ENCODE measurements around the gene GMPS. TPM values are rescaled to one million over a fixed set of nuclear protein-coding genes. Genes with fewer than 3 reads are reported as not detected.

GMPS gene
- total RNA-seq, 1 donor from 2014 or later: 279 TPM

DNA sequence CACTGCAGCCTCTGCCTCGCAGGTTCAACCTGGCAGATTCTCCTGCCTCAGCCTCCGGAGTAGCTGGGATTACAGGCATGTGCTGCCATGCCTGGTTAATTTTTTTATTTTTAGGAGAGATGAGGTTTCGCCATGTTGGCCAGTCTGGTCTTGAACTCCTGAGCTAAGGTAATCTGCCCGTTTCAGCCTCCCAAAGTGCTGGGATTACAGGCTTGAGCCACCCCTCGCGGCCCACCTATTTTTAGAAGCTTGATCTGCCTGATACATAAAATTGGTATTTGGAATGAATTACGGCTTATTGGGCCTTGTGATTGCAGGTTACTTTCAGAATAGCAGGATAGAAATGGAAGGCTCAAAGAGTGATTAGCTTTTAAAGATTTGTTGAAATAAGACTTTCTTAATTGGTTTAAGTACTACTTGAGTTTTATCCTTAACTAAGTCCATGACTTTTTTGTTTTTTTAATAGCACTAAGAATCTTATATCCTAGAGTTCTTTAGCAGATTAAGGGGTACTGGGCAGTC lies 25.0 kb downstream of the GMPS start:
- Mint-ChIP-seq H3K4me3 (no peak overlapping the region), H3K36me3 (peaks cover 43% of the 10 kb centered on the region), H3K27me3 (ENCODE audit: insufficient read depth, low read depth) (no peaks in the 10 kb centered on the region), H3K27ac (no peak overlapping the region), H3K4me1 (no peaks in the 10 kb centered on the region), H3K9me3 (peaks cover 2% of the 10 kb centered on the region)
- Histone ChIP-seq H2AFZ (replicated peaks) (no peak overlapping the region), H3K4me1 (no peaks in the 10 kb centered on the region), H3K79me2 (ENCODE audit: low read depth) (peaks cover 57% of the 10 kb centered on the region), H3K9me3 (ENCODE audit: low read depth) (no peaks in the 10 kb centered on the region), H4K20me1 (ENCODE audit: low read depth) (peaks cover 14% of the 10 kb centered on the region), H3K9ac (no peak overlapping the region), H3F3A (ENCODE audit: low read depth) (peaks cover 5% of the 10 kb centered on the region), H3K4me2 (no peak overlapping the region), H3K36me3 (peaks cover 17% of the 10 kb centered on the region), H3K27ac (no peak overlapping the region), H3K27me3 (no peaks in the 10 kb centered on the region), H3K4me3 (no peak overlapping the region)
- TF ChIP-seq, protein P1, sequence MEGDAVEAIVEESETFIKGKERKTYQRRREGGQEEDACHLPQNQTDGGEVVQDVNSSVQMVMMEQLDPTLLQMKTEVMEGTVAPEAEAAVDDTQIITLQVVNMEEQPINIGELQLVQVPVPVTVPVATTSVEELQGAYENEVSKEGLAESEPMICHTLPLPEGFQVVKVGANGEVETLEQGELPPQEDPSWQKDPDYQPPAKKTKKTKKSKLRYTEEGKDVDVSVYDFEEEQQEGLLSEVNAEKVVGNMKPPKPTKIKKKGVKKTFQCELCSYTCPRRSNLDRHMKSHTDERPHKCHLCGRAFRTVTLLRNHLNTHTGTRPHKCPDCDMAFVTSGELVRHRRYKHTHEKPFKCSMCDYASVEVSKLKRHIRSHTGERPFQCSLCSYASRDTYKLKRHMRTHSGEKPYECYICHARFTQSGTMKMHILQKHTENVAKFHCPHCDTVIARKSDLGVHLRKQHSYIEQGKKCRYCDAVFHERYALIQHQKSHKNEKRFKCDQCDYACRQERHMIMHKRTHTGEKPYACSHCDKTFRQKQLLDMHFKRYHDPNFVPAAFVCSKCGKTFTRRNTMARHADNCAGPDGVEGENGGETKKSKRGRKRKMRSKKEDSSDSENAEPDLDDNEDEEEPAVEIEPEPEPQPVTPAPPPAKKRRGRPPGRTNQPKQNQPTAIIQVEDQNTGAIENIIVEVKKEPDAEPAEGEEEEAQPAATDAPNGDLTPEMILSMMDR (IDR thresholded peaks at IDR 0.05): no peak
- TF ChIP-seq EZH2phosphoT487 (IDR thresholded peaks at IDR 0.05): no peak
- TF ChIP-seq EZH2 (IDR thresholded peaks at IDR 0.05): no peak
- no peak for DNase-seq (ENCODE audit: low spot score)

DNA sequence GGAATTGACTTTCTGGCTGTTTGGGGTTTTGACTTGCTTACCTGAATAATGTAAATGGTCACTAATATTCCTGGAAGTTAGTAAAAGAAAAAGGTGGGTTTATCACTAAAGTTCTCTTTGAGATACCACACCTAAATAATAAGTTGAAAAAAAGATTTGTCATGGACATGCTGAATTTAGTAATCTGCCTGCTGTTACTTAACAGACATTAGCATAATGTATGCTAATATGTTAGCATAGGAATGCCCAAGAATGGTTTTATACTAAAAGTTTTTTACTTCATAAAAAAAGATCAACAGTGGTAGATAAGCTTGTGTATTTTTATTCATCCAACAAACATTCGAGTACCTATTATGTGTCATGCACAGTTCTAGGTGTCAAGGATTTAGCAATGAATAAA lies 36.5 kb downstream of the GMPS start:
- no peaks in the 10 kb centered on the region for H3K27me3 Mint-ChIP-seq (ENCODE audit: insufficient read depth, low read depth)
- Histone ChIP-seq H3K27me3 (no peaks in the 10 kb centered on the region), H2AFZ (replicated peaks) (no peak overlapping the region), H3K9ac (no peak overlapping the region), H3F3A (ENCODE audit: low read depth) (no peaks in the 10 kb centered on the region), H3K9me3 (ENCODE audit: low read depth) (no peaks in the 10 kb centered on the region), H3K4me3 (no peak overlapping the region), H4K20me1 (ENCODE audit: low read depth) (no peaks in the 10 kb centered on the region), H3K4me1 (no peaks in the 10 kb centered on the region), H3K79me2 (ENCODE audit: low read depth) (no peaks in the 10 kb centered on the region), H3K36me3 (peaks cover 24% of the 10 kb centered on the region), H3K27ac (no peak overlapping the region), H3K4me2 (no peak overlapping the region)
- H3K4me1 Mint-ChIP-seq: no peaks in the 10 kb centered on the region
- DNase-seq (ENCODE audit: low spot score): no peak
- no peaks in the 10 kb centered on the region for H3K9me3 Mint-ChIP-seq
- H3K4me3 Mint-ChIP-seq: no peak overlapping the region
- H3K27ac Mint-ChIP-seq: no peak overlapping the region
- H3K36me3 Mint-ChIP-seq: peaks cover 34% of the 10 kb centered on the region
- TF ChIP-seq EZH2phosphoT487 (IDR thresholded peaks at IDR 0.05) (no peak), EZH2 (IDR thresholded peaks at IDR 0.05) (no peak)
- TF ChIP-seq, protein P1 (IDR thresholded peaks at IDR 0.05): no peak

DNA sequence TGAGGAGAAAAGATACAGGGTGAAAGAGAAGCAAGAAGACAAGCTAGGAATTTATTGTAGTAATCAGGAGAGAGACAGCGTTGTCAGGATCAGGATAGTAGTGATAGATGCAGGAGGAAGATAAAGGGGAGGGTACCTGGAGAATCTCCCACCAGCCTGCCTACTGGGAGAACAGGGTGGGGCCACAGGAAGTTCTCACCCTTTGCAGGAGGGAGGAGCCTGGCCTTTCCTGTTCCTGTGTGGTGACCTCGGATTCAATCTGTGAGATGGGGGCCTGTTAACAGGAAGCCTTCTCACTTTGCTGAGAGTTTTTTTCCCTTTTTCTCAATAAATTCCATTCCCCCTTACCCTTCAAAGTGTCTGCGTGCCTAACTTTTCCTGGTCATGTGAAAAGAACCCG lies 37.6 kb downstream of the GMPS start:
- Mint-ChIP-seq H3K4me3 (no peak overlapping the region), H3K4me1 (no peaks in the 10 kb centered on the region), H3K9me3 (no peaks in the 10 kb centered on the region), H3K27me3 (ENCODE audit: insufficient read depth, low read depth) (no peaks in the 10 kb centered on the region), H3K36me3 (peaks cover 42% of the 10 kb centered on the region), H3K27ac (no peak overlapping the region)
- peaks cover 30% of the 10 kb centered on the region for H3K36me3 ChIP-seq
- H3K4me2 ChIP-seq: no peak overlapping the region
- TF ChIP-seq, protein P1 (IDR thresholded peaks at IDR 0.05): no peak
- TF ChIP-seq EZH2 (IDR thresholded peaks at IDR 0.05) (no peak), EZH2phosphoT487 (IDR thresholded peaks at IDR 0.05) (no peak)
- no peaks in the 10 kb centered on the region for H3F3A ChIP-seq (ENCODE audit: low read depth)
- no peaks in the 10 kb centered on the region for H3K9me3 ChIP-seq (ENCODE audit: low read depth)
- no peaks in the 10 kb centered on the region for H3K27me3 ChIP-seq
- DNase-seq (ENCODE audit: low spot score): no peak
- no peak overlapping the region for H3K9ac ChIP-seq
- no peak overlapping the region for H3K4me3 ChIP-seq
- H3K4me1 ChIP-seq: no peaks in the 10 kb centered on the region
- H2AFZ ChIP-seq (replicated peaks): no peak overlapping the region
- no peaks in the 10 kb centered on the region for H4K20me1 ChIP-seq (ENCODE audit: low read depth)
- H3K27ac ChIP-seq: no peak overlapping the region
- H3K79me2 ChIP-seq (ENCODE audit: low read depth): no peaks in the 10 kb centered on the region

All from neural progenitor cell (in vitro differentiated cells).